ENCODE measurements around the gene ITGBL1. TPM values are rescaled to one million over a fixed set of nuclear protein-coding genes. Genes with fewer than 3 reads are reported as not detected.
A peak's percentile ranks its signal among the peaks of the same experiment; 100 is the strongest.

Gene ITGBL1
- total RNA-seq, 4 donors from 2014 or later: 0.27 to 2.6 (median 0.83) TPM; not detected in 1

GRCh38 chr13:101752432-101752831 lies 300.0 kb downstream of the ITGBL1 start:
- Histone ChIP-seq H3K9me3 (no peaks in the 10 kb centered on the region), H3K4me1 (no peaks in the 10 kb centered on the region), H3K27me3 (no peaks in the 10 kb centered on the region), H3K4me3 (no peak overlapping the region), H3K36me3 (no peaks in the 10 kb centered on the region), H3K27ac (no peak overlapping the region)
- TF ChIP-seq CTCF (IDR thresholded peaks at IDR 0.05) (no peak), POLR2A (IDR thresholded peaks at IDR 0.05) (no peak)
- no peak for DNase-seq

DNA sequence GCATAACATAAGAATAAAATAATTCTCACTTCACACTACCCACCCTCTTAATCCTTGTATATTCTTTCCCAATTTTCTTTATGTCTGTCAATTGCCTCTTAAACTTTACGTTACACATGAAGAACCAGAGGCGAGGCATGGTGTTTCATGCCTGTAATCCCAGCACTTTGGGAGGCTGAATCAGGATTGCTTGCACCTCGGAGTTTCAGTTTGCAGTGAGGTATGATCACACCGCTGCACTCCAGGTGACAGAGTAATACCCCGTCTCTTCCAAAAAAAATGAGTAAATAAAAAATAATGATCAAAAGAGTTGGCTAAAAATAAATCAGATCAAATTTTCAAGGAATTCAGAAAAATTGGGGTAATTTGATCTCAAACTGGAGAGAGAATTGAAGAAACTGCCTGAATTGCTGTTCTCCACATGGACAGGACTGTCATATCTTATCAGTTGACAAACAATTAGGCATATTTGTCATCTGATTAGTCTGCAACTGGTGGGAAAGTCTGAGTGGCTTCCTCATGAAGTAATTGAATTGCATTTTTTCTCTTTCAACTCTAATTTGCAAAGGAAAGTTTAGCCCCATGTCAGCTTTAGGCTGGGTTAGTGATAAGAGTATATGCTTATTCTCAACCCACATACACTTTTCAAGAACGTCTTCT lies 302.9 kb downstream of the ITGBL1 start:
- no peaks in the 10 kb centered on the region for H3K9me3 ChIP-seq
- TF ChIP-seq POLR2A (IDR thresholded peaks at IDR 0.05): no peak
- no peak for TF ChIP-seq CTCF (IDR thresholded peaks at IDR 0.05)
- H3K27ac ChIP-seq: no peak overlapping the region
- no peak for DNase-seq
- H3K4me1 ChIP-seq: no peaks in the 10 kb centered on the region
- H3K36me3 ChIP-seq: no peaks in the 10 kb centered on the region
- H3K27me3 ChIP-seq: no peaks in the 10 kb centered on the region
- H3K4me3 ChIP-seq: no peak overlapping the region

DNA sequence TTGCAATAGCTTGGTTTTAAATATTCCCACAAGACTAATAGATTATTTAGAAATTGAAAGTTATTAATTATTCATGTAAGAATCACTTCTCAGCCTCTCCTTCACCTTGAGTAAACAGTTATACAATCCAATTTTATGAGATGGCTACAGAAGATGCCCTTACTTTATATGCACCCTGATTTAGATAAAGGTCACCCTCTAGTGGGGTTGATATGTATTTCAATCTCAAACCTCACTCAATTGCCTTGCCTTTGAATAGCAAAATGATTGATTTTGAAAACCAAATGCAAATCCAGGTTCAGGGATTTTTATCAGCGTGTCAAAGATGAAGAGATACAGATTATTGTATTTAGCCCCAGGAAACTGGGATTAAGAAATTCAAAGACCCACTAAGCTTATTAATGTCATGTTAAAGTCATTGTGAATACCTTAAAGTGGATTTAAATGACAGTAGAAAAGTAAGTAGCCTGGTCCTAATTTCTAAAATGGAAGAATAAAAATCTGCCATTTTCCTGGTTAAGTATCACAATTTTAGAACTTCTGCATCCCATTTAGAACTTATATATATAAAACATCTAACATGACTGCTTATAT lies 305.1 kb downstream of the ITGBL1 start:
- Histone ChIP-seq H3K9me3 (no peaks in the 10 kb centered on the region), H3K27ac (no peak overlapping the region), H3K4me3 (no peak overlapping the region), H3K4me1 (no peaks in the 10 kb centered on the region), H3K36me3 (no peaks in the 10 kb centered on the region), H3K27me3 (no peaks in the 10 kb centered on the region)
- TF ChIP-seq CTCF (IDR thresholded peaks at IDR 0.05): peak; percentile 6 to 44 (median 32)
- TF ChIP-seq POLR2A (IDR thresholded peaks at IDR 0.05): no peak
- DNase-seq: no peak

- H3K27ac ChIP-seq: no peak overlapping the region
- H3K4me1 ChIP-seq: no peaks in the 10 kb centered on the region
- H3K36me3 ChIP-seq: no peaks in the 10 kb centered on the region
- DNase-seq: no peak
- H3K9me3 ChIP-seq: no peaks in the 10 kb centered on the region
- no peak overlapping the region for H3K4me3 ChIP-seq
- no peak for TF ChIP-seq CTCF (IDR thresholded peaks at IDR 0.05)
- no peak for TF ChIP-seq POLR2A (IDR thresholded peaks at IDR 0.05)
- H3K27me3 ChIP-seq: no peaks in the 10 kb centered on the region
Measured at GRCh38 chr13:101763191-101763590, 310.7 kb downstream of the ITGBL1 start.

Other genes with a start within 250 kb of the ITGBL1 start
- gene NALCN, start 36.2 kb upstream of the ITGBL1 start, total RNA-seq: under 1 TPM in 2 of 4 donors, not detected in 2; 0.13 to 0.18 TPM

All from Peyer's patch (tissue), 4 donors.